Keratinocyte (primary cell): ENCODE data around the gene TBC1D8B. TPM values are rescaled to one million over a fixed set of nuclear protein-coding genes. Genes with fewer than 3 reads are reported as not detected.

Experiments
- DNase-seq: peaks from one replicate; pipeline ENCODE4 v3.0.0-alpha.2; 2011; ENCODE audit warnings: low read depth, missing footprints, low spot score
- FAIRE-seq: peaks from 2 replicates; lab custom pipeline; 2011; peaks lifted over from hg19 to GRCh38; lab: Jason Lieb, UNC
- H2AFZ ChIP-seq: 2 replicates; pipeline ENCODE4 v1.6.0; 2012; ENCODE audit warnings: low read length, control low read depth, inconsistent platforms; ENCODE audit not compliant: control insufficient read depth
- H3K27ac ChIP-seq: 2 replicates; pipeline ENCODE4 v1.5.1; 2011; ENCODE audit warnings: low read length; ENCODE audit not compliant: control insufficient read depth, insufficient read depth
- H3K27me3 ChIP-seq: 3 replicates; pipeline ENCODE4 v1.6.0; 2011; ENCODE audit warnings: low read length; ENCODE audit not compliant: control insufficient read depth, insufficient read depth; ENCODE audit errors: extremely low read depth
- H3K36me3 ChIP-seq, 2 experiments: 2 replicates in 1 of 2; 3 replicates in 1 of 2; pipeline ENCODE4 v1.5.1; 2011; ENCODE audit warnings: low read length in 2 of 2, mild to moderate bottlenecking in 1 of 2; ENCODE audit not compliant: control insufficient read depth in 2 of 2, insufficient read depth in 2 of 2; ENCODE audit errors: extremely low read depth in 1 of 2
- H3K4me1 ChIP-seq: 3 replicates; pipeline ENCODE4 v1.5.1; 2011; ENCODE audit warnings: low read length; ENCODE audit not compliant: control insufficient read depth, insufficient read depth; ENCODE audit errors: extremely low read depth
- H3K4me2 ChIP-seq: 3 replicates; pipeline ENCODE4 v1.6.0; 2011; ENCODE audit warnings: low read depth, low read length; ENCODE audit not compliant: control insufficient read depth, insufficient read depth; ENCODE audit errors: extremely low read depth
- H3K4me3 ChIP-seq, 3 experiments: fragments of 200-600 bp in 1 of 3; sonication (generic) in 1 of 3; 2 replicates in 2 of 3; 3 replicates in 1 of 3; pipeline ENCODE4 v1.5.1; 2011 to 2016; ENCODE audit warnings: low read length in 3 of 3, mild to moderate bottlenecking in 3 of 3, control low read depth in 2 of 3, inconsistent platforms in 1 of 3, low read depth in 1 of 3, mixed read lengths in 1 of 3, mixed run types in 1 of 3, moderate library complexity in 1 of 3; ENCODE audit not compliant: control insufficient read depth in 2 of 3, insufficient read depth in 2 of 3; ENCODE audit errors: extremely low read depth in 1 of 3
- H3K79me2 ChIP-seq: 2 replicates; pipeline ENCODE4 v1.6.0; 2012; ENCODE audit warnings: low read length; ENCODE audit not compliant: control insufficient read depth, insufficient read depth
- H3K9ac ChIP-seq: 3 replicates; pipeline ENCODE4 v1.6.0; 2011; ENCODE audit warnings: low read length; ENCODE audit not compliant: control insufficient read depth, insufficient read depth; ENCODE audit errors: extremely low read depth
- H3K9me1 ChIP-seq: 3 replicates; pipeline ENCODE4 v1.6.0; 2011; ENCODE audit warnings: low read length; ENCODE audit not compliant: control insufficient read depth, insufficient read depth; ENCODE audit errors: extremely low read depth
- H3K9me3 ChIP-seq: 2 replicates; pipeline ENCODE4 v1.5.1; 2012; ENCODE audit warnings: low read depth, low read length; ENCODE audit not compliant: control insufficient read depth
- H4K20me1 ChIP-seq: 3 replicates; pipeline ENCODE4 v1.6.0; 2011; ENCODE audit warnings: low read length; ENCODE audit not compliant: control insufficient read depth, insufficient read depth; ENCODE audit errors: extremely low read depth
- EZH2 ChIP-seq: IDR thresholded peaks from one replicate; pipeline ENCODE4 v1.6.1; 2012; ENCODE audit warnings: inconsistent platforms, mild to moderate bottlenecking, low read length, moderate library complexity
- dilution Hi-C: fragments of 300-500 bp; cut with MboI; formaldehyde crosslinking; loops from one replicate; pipeline ENCODE4 v1.7.0; 2020; ENCODE audit warnings: low sequenced_read_pairs; ENCODE audit not compliant: extremely low pct_ligation_motif_present
- polyA plus RNA-seq, 5 experiments: library from polyadenylated mRNA; depleted of rRNA in 3 of 5; stranded (reverse) in 3 of 5; stranded (forward) in 1 of 5; unstranded in 1 of 5; fragments of >200 nt; gene quantifications; 1 replicate in 1 of 5; 2 replicates in 3 of 5; 3 replicates in 1 of 5; pipeline versions ENCODE4 v1.2.1 to v1.2.3, GENCODE V29; 2011 to 2012; ENCODE audit warnings: missing spikeins in 2 of 5, low read depth in 1 of 5, low replicate concordance in 1 of 5
- TF ChIP-seq, protein P1 (sequence below), 3 experiments: IDR thresholded peaks in 1 of 3; conservative IDR thresholded peaks in 1 of 3; optimal IDR thresholded peaks in 1 of 3; 2 replicates in 2 of 3; 3 replicates in 1 of 3; pipeline versions ENCODE3 to v1.5.1; 2011; ENCODE audit warnings: low read length in 3 of 3, mild to moderate bottlenecking in 3 of 3, moderate library complexity in 2 of 3, control low read depth in 1 of 3, inconsistent platforms in 1 of 3; ENCODE audit not compliant: insufficient read depth in 2 of 3; ENCODE audit errors: extremely low read depth in 1 of 3

The TBC1D8B gene
- polyA plus RNA-seq, 1 donor (not counting 4 experiments of a cell fraction or from before 2014, with no cell fraction given): 5.4 TPM

- Histone ChIP-seq H2AFZ (no peak overlapping the region), H3K27me3 (peaks cover 7% of the 10 kb centered on the region), H3K4me1 (no peaks in the 10 kb centered on the region), H4K20me1 (no peaks in the 10 kb centered on the region), H3K9me3 (no peaks in the 10 kb centered on the region), H3K79me2 (no peaks in the 10 kb centered on the region), H3K4me2 (no peak overlapping the region), H3K9ac (no peak overlapping the region), H3K36me3 (no peaks in the 10 kb centered on the region), H3K9me1 (no peaks in the 10 kb centered on the region), H3K4me3 (no peak overlapping the region), H3K27ac (no peak overlapping the region)
- dilution Hi-C loops: no loop called here
- DNase-seq (no peak), FAIRE-seq (no peak)
- TF ChIP-seq, protein P1, sequence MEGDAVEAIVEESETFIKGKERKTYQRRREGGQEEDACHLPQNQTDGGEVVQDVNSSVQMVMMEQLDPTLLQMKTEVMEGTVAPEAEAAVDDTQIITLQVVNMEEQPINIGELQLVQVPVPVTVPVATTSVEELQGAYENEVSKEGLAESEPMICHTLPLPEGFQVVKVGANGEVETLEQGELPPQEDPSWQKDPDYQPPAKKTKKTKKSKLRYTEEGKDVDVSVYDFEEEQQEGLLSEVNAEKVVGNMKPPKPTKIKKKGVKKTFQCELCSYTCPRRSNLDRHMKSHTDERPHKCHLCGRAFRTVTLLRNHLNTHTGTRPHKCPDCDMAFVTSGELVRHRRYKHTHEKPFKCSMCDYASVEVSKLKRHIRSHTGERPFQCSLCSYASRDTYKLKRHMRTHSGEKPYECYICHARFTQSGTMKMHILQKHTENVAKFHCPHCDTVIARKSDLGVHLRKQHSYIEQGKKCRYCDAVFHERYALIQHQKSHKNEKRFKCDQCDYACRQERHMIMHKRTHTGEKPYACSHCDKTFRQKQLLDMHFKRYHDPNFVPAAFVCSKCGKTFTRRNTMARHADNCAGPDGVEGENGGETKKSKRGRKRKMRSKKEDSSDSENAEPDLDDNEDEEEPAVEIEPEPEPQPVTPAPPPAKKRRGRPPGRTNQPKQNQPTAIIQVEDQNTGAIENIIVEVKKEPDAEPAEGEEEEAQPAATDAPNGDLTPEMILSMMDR (optimal IDR thresholded peaks at IDR 0.05 in 1 of 3, IDR thresholded peaks at IDR 0.05 in 1 of 3, conservative IDR thresholded peaks at IDR 0.05 in 1 of 3; ENCODE audit: extremely low read depth in 1 of 3, insufficient read depth in 2 of 3, low read length in 3 of 3): no peak
- TF ChIP-seq EZH2: no peak
Observed at GRCh38 chrX:106903856-106904528, 101.5 kb downstream of the TBC1D8B start.

DNA sequence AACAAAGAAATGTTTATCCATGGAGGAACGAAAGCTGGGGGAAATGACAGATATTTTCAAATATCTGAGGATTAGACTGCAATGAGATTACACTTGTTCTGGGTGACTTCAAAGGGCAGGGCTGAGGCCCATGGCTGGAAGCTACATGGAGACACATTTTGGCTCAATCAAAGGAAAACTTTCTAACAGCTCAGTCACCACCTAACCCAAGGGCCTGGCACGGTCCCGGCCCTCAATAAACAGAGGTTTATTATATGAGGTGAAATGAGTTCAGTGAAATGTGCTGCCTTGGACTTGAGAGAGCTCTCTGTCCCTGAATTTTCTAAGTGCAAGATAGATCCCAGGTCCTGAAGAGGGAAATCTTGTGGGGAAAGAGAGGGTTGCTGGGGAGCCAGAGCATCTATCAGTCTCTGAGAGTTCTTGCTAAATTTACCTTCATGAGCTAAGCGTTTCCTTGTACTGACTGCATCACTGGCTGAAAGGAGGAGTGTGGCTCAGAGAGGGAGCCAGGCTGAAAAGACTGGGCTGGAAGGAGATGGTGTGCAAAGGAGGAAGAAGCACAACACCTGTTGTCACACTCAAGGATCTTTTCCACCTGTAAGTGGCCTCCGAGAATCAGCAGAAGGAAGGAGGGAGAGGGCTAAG is 102.7 kb downstream of the TBC1D8B start:
- H3K4me1 ChIP-seq: no peaks in the 10 kb centered on the region
- dilution Hi-C loops: no loop called here

More for the DNA sequence above, 102.7 kb downstream of the TBC1D8B start:
- Histone ChIP-seq H3K9me1 (no peaks in the 10 kb centered on the region), H2AFZ (no peak overlapping the region), H4K20me1 (no peaks in the 10 kb centered on the region), H3K9ac (no peak overlapping the region), H3K27me3 (peaks cover 7% of the 10 kb centered on the region), H3K4me2 (no peak overlapping the region), H3K36me3 (no peaks in the 10 kb centered on the region), H3K9me3 (no peaks in the 10 kb centered on the region), H3K4me3 (no peak overlapping the region), H3K27ac (no peak overlapping the region), H3K79me2 (no peaks in the 10 kb centered on the region)
- no peak for DNase-seq
- TF ChIP-seq, protein P1 (optimal IDR thresholded peaks at IDR 0.05 in 1 of 3, IDR thresholded peaks at IDR 0.05 in 1 of 3, conservative IDR thresholded peaks at IDR 0.05 in 1 of 3; ENCODE audit: extremely low read depth in 1 of 3, insufficient read depth in 2 of 3, low read length in 3 of 3): no peak
- TF ChIP-seq EZH2: no peak
- FAIRE-seq: no peak
